Measurements from ENCODE around the gene TRIM67. TPM values are rescaled to one million over a fixed set of nuclear protein-coding genes. Genes with fewer than 3 reads are reported as not detected.
"Not testable (repeated sequence)": the region's sequence is repeated elsewhere in the genome, so short reads cannot be mapped to it uniquely, and the experiment has no call there.

TRIM67 gene
- not detected for total RNA-seq

- Mint-ChIP-seq H3K4me1 (ENCODE audit: low read depth) (peaks cover 7% of the 10 kb centered on the region), H3K4me3 (peak within 1 kb of the TSS; percentile 8), H3K36me3 (no peaks in the 10 kb centered on the region), H3K9me3 (no peaks in the 10 kb centered on the region), H3K27me3 (peaks cover 58% of the 10 kb centered on the region), H3K27ac (no peak within 1 kb of the TSS)
- ChIA-PET POLR2A (no interaction called here), CTCF (interaction anchor here (0.6 to 1.1 kb wide), 2 partner anchors 13 to 118 kb away, joined by 3 read pairs; no protein-coding TSS in a partner anchor)
- no peak for DNase-seq
- intact Hi-C loops (cut with micrococcal nuclease) = no loop called here
Observed at GRCh38 chr1:231161667-231162296, at the start of gene TRIM67. TRIM67 (plus strand) TSS chr1:231162058; CDS start chr1:231162970, 912 bp downstream.

GRCh38 chr1:231116738-231117137, 45.1 kb upstream of the TRIM67 start:
- Mint-ChIP-seq H3K4me1 (ENCODE audit: low read depth) (no peaks in the 10 kb centered on the region), H3K27me3 (peaks cover 11% of the 10 kb centered on the region), H3K36me3 (no peaks in the 10 kb centered on the region), H3K9me3 (no peaks in the 10 kb centered on the region), H3K4me3 (no peak overlapping the region), H3K27ac (no peak overlapping the region)
- CTCF ChIA-PET = no interaction called here
- intact Hi-C loops (cut with micrococcal nuclease) = no loop called here
- POLR2A ChIA-PET = no interaction called here
- DNase-seq = no peak

GRCh38 chr1:231118704-231119453, 43.0 kb upstream of the TRIM67 start:
- no peak for DNase-seq
- intact Hi-C loops (cut with micrococcal nuclease) = no loop called here
- Mint-ChIP-seq H3K4me3 (no peak overlapping the region), H3K4me1 (ENCODE audit: low read depth) (no peaks in the 10 kb centered on the region), H3K27ac (no peak overlapping the region), H3K36me3 (no peaks in the 10 kb centered on the region), H3K9me3 (no peaks in the 10 kb centered on the region), H3K27me3 (peaks cover 5% of the 10 kb centered on the region)
- ChIA-PET CTCF (no interaction called here), POLR2A (no interaction called here)

DNA sequence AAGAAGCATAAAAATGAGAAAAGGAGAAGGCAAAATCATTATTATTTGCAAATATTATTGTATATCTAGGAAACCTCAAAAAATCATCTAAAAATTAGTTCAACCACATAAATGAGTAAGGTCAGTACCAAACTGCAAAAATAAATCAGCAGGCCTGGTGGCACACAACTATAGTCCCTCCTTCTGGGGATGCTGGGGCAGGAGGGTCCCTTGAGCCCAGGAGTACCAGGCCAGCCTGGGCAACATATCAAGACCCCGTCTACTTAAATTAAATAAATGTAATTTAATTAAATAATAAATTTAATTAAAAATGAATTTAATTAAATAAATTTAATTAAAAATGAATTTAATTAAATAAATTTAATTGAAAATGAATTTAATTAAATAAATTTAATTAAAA, 40.3 kb upstream of the TRIM67 start:
- no peaks in the 10 kb centered on the region for H3K9me3 Mint-ChIP-seq
- no peak overlapping the region for H3K4me3 Mint-ChIP-seq
- no peaks in the 10 kb centered on the region for H3K36me3 Mint-ChIP-seq
- peaks cover 1% of the 10 kb centered on the region for H3K27me3 Mint-ChIP-seq
- DNase-seq = no peak
- intact Hi-C loops (cut with micrococcal nuclease) = no loop called here
- POLR2A ChIA-PET = no interaction called here
- no peaks in the 10 kb centered on the region for H3K4me1 Mint-ChIP-seq (ENCODE audit: low read depth)
- CTCF ChIA-PET = no interaction called here
- no peak overlapping the region for H3K27ac Mint-ChIP-seq

GRCh38 chr1:231122143-231122542, 39.7 kb upstream of the TRIM67 start:
- intact Hi-C loops (cut with micrococcal nuclease) = no loop called here
- Mint-ChIP-seq H3K36me3 (no peaks in the 10 kb centered on the region), H3K4me3 (no peak overlapping the region), H3K27ac (no peak overlapping the region), H3K4me1 (ENCODE audit: low read depth) (no peaks in the 10 kb centered on the region), H3K27me3 (peaks cover 1% of the 10 kb centered on the region), H3K9me3 (no peaks in the 10 kb centered on the region)
- no peak for DNase-seq
- CTCF ChIA-PET = no interaction called here
- POLR2A ChIA-PET = no interaction called here

- no peak for DNase-seq
- CTCF ChIA-PET = no interaction called here
- Mint-ChIP-seq H3K4me1 (ENCODE audit: low read depth) (no peaks in the 10 kb centered on the region), H3K9me3 (no peaks in the 10 kb centered on the region), H3K27ac (no peak overlapping the region), H3K36me3 (no peaks in the 10 kb centered on the region), H3K27me3 (peaks cover 1% of the 10 kb centered on the region), H3K4me3 (no peak overlapping the region)
- POLR2A ChIA-PET = no interaction called here
- intact Hi-C loops (cut with micrococcal nuclease) = no loop called here
Observed at GRCh38 chr1:231124746-231125145, 37.1 kb upstream of the TRIM67 start.

DNA sequence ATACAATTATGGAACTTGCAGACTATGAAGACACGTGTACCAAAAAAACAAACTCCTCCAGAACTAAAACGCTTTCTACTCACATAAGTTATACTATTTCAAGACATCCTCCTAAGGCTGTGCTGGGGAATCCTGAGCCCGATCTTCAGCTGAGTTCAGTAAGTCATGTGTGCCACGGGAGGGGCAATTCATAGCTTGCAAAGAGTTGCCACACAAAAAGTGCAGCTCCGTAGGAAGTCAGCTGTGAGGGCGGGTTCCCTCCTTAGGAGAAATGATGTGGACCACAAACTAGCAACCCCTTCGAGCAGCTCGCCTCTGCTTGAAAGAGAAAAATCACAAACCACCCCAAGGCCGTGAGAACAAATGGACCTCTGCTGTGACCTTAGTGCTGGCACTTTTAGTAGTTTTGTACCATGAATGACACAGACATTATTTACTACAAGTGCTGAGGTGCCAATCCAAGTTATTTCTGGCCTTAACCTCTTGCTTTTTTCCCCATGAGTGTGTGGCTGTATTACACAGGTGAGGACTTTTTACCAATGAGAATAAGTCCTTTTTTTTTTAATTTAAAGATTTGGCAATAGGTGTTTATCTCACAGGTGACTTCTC, 35.8 kb upstream of the TRIM67 start:
- ChIA-PET POLR2A (interaction anchor here (0.7 kb wide), 1 partner anchor 1894 kb away, joined by 4 read pairs; no protein-coding TSS in a partner anchor), CTCF (no interaction called here)
- intact Hi-C loops (cut with micrococcal nuclease) = no loop called here
- H3K36me3 Mint-ChIP-seq = no peaks in the 10 kb centered on the region
- peaks cover 1% of the 10 kb centered on the region for H3K27me3 Mint-ChIP-seq
- no peaks in the 10 kb centered on the region for H3K9me3 Mint-ChIP-seq
- no peaks in the 10 kb centered on the region for H3K4me1 Mint-ChIP-seq (ENCODE audit: low read depth)
- H3K27ac Mint-ChIP-seq = no peak overlapping the region
- no peak for DNase-seq
- no peak overlapping the region for H3K4me3 Mint-ChIP-seq

DNA sequence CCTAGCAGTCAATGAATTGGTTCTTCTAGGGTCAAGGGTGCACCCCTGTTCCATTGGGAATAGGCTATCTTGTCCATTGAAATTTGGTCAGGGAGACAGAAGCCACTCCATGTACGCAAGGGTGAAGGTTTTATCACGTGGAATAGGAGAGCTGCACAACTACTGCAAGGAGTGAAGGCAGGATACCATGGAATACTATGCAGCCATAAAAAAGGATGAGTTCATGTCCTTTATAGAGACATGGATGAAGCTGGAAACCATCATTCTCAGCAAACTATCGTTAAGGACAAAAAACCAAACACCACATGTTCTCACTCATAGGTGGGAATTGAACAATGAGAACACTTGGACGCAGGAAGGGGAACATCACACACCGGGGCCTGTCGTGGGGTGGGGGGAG, 34.8 kb upstream of the TRIM67 start:
- DNase-seq; H3K4me1 Mint-ChIP-seq (ENCODE audit: low read depth); intact Hi-C loops (cut with micrococcal nuclease); H3K9me3 Mint-ChIP-seq; H3K36me3 Mint-ChIP-seq; H3K4me3 Mint-ChIP-seq; H3K27ac Mint-ChIP-seq; H3K27me3 Mint-ChIP-seq; POLR2A ChIA-PET; CTCF ChIA-PET: not testable (repeated sequence)

DNA sequence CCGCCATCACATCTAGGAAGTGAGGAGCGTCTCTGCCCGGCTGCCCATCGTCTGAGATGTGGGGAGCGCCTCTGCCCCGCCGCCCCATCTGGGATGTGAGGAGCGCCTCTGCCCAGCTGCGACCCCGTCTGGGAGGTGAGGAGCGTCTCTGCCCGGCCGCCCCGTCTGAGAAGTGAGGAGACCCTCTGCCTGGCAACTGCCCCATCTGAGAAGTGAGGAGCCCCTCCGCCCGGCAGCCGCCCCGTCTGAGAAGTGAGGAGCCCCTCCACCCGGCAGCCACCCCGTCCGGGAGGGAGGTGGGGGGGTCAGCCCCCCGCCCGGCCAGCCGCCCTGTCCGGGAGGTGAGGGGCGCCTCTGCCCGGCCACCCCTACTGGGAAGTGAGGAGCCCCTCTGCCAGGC, 33.4 kb upstream of the TRIM67 start:
- H3K27ac Mint-ChIP-seq; H3K27me3 Mint-ChIP-seq; intact Hi-C loops (cut with micrococcal nuclease); POLR2A ChIA-PET; H3K9me3 Mint-ChIP-seq; H3K4me1 Mint-ChIP-seq (ENCODE audit: low read depth); DNase-seq; H3K36me3 Mint-ChIP-seq; CTCF ChIA-PET; H3K4me3 Mint-ChIP-seq: not testable (repeated sequence)

DNA sequence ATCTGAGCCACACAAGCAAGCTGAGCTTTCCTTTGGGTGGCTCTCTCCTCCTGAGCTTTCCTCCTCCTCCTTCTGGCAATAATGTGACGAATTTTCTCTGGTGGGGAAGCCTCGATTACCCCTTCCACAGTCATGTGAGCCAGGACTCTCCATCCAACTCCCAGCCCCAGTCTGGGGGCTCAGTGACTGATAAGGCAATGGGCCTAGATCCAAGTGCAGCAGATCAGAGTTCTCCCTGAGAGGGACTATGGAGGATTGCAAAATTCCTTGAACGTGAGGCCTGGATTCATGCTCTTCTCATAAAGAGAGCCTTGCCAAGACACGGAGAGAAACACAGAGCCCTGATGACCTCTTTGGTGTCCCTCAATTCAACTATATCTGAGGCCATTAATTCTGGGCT, 31.3 kb upstream of the TRIM67 start:
- H3K9me3 Mint-ChIP-seq = no peaks in the 10 kb centered on the region
- DNase-seq = no peak
- no peaks in the 10 kb centered on the region for H3K4me1 Mint-ChIP-seq (ENCODE audit: low read depth)
- CTCF ChIA-PET = no interaction called here
- H3K27ac Mint-ChIP-seq = no peak overlapping the region
- no peaks in the 10 kb centered on the region for H3K36me3 Mint-ChIP-seq
- H3K27me3 Mint-ChIP-seq = no peaks in the 10 kb centered on the region
- POLR2A ChIA-PET = no interaction called here
- intact Hi-C loops (cut with micrococcal nuclease) = loop anchor here (5.0 kb wide), 1 partner anchor 333 kb away; no protein-coding TSS in a partner anchor
- no peak overlapping the region for H3K4me3 Mint-ChIP-seq

DNA sequence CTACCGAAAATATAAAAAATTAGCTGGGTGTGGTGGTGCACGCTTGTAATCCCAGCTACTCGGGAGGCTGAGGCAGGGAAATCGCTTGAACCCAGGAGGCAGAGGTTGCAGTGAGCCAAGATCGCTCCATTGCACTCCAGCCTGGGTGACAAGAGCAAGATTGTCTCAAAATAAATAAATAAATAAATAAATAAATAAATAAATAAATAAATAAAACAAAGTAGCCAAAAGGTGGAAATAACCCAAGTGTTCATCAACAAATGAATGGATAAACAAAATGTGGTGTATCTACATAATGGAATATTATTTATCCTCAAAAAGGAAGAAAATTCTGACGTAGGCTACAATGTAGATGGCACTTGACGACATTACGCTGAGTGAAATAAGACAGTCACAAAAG, 29.3 kb upstream of the TRIM67 start:
- H3K27ac Mint-ChIP-seq; DNase-seq; POLR2A ChIA-PET; H3K9me3 Mint-ChIP-seq; CTCF ChIA-PET; H3K27me3 Mint-ChIP-seq; H3K4me1 Mint-ChIP-seq (ENCODE audit: low read depth); H3K4me3 Mint-ChIP-seq; H3K36me3 Mint-ChIP-seq: not testable (repeated sequence)
- intact Hi-C loops (cut with micrococcal nuclease) = loop anchor here (5.0 kb wide), 1 partner anchor 335 kb away; no protein-coding TSS in a partner anchor

GRCh38 chr1:231134624-231135023, 27.2 kb upstream of the TRIM67 start:
- ChIA-PET CTCF (no interaction called here), POLR2A (no interaction called here)
- DNase-seq = no peak
- intact Hi-C loops (cut with micrococcal nuclease) = loop anchor here (5.0 kb wide), 1 partner anchor 337 kb away; no protein-coding TSS in a partner anchor
- H3K36me3 Mint-ChIP-seq = no peaks in the 10 kb centered on the region
- no peak overlapping the region for H3K27ac Mint-ChIP-seq
- no peaks in the 10 kb centered on the region for H3K4me1 Mint-ChIP-seq (ENCODE audit: low read depth)
- no peak overlapping the region for H3K4me3 Mint-ChIP-seq
- no peaks in the 10 kb centered on the region for H3K27me3 Mint-ChIP-seq
- H3K9me3 Mint-ChIP-seq = no peaks in the 10 kb centered on the region

GRCh38 chr1:231138236-231138635, 23.6 kb upstream of the TRIM67 start:
- no peak for DNase-seq
- CTCF ChIA-PET = no interaction called here
- Mint-ChIP-seq H3K4me3 (no peak overlapping the region), H3K27ac (no peak overlapping the region), H3K27me3 (peaks cover 18% of the 10 kb centered on the region), H3K9me3 (no peaks in the 10 kb centered on the region), H3K4me1 (ENCODE audit: low read depth) (no peaks in the 10 kb centered on the region), H3K36me3 (no peaks in the 10 kb centered on the region)
- POLR2A ChIA-PET = no interaction called here
- intact Hi-C loops (cut with micrococcal nuclease) = no loop called here

All from activated CD4-positive, alpha-beta memory T cell treated with anti-CD3 and anti-CD28 coated beads for 36 hours (primary cell).